ENCODE data around the gene MMP23B. TPM values are rescaled to one million over a fixed set of nuclear protein-coding genes. Genes with fewer than 3 reads are reported as not detected.
"Not testable (repeated sequence)": the region's sequence is repeated elsewhere in the genome, so short reads cannot be mapped to it uniquely, and the experiment has no call there.

Gene MMP23B
- total and polyA plus RNA-seq, 9 donors: 0.88 to 128 (median 67.3) TPM

DNA sequence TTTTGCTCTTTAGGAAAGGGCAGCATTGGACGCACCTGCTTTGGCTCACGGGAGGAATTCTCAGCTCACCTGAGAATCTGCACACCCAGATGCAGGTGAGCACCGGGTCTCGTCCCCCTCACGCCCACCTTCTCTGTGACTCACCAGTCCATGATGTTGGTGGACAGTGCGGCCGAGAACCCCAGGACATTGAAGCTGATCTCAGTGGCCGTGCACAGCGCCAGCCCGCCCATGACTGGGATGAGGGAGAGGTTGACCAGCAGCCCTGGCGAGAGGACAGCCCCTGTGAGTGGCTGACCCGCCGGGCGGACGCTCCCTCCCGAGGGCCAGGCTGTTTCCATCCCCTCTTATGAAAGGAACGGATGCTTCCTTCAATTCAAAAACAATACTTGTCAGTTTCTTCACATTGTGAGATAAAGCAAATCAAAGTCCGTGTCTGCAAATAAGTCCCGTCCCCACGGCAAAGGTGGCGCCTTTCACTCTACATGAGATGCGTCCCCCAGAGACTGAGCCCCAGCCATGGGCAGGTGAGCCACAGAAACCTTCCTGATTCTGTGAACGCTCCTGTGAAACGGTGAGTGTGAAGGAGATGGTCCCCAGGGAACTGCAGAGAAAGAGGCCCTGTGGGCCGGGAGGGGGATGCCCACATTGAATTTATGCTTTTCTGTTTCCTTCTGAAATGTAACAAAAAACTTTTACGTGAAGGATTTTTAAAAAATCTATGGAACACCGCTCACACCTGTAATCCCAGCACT is 39.6 kb downstream of the MMP23B start:
- H3K4me3 ChIP-seq: no peak overlapping the region
- H3K27ac ChIP-seq: no peak overlapping the region
- WGBS, 3 donors: 83 to 91% (median 84%) methylated on average over 27 of the region's 27 CpGs
- no peaks in the 10 kb centered on the region for H3K9me3 ChIP-seq
- H3K36me3 ChIP-seq: no peaks in the 10 kb centered on the region
- H3K4me1 ChIP-seq (ENCODE audit: insufficient read depth): no peaks in the 10 kb centered on the region
- intact Hi-C loops (cut with DNase I): no loop called here
- TF ChIP-seq EP300 (IDR thresholded peaks at IDR 0.05) (no peak), POLR2A (IDR thresholded peaks at IDR 0.05) (no peak), CTCF (IDR thresholded peaks at IDR 0.05) (no peak)
- H3K27me3 ChIP-seq: no peaks in the 10 kb centered on the region
- peak in 2 of 5 donors; percentile 20 to 35 for DNase-seq

GRCh38 chr1:1672181-1672965 is 40.4 kb downstream of the MMP23B start:
- no peak overlapping the region for H3K4me3 ChIP-seq
- DNase-seq: peak in 2 of 5 donors; percentile 12 to 19
- intact Hi-C loops (cut with DNase I): no loop called here
- no peaks in the 10 kb centered on the region for H3K9me3 ChIP-seq
- H3K27ac ChIP-seq: no peak overlapping the region
- no peaks in the 10 kb centered on the region for H3K36me3 ChIP-seq
- WGBS, 3 donors: 92 to 93% (median 92%) methylated on average over 25 of the region's 25 CpGs
- TF ChIP-seq EP300 (IDR thresholded peaks at IDR 0.05): no peak
- no peak for TF ChIP-seq POLR2A (IDR thresholded peaks at IDR 0.05)
- no peak for TF ChIP-seq CTCF (IDR thresholded peaks at IDR 0.05)
- no peaks in the 10 kb centered on the region for H3K4me1 ChIP-seq (ENCODE audit: insufficient read depth)
- H3K27me3 ChIP-seq: no peaks in the 10 kb centered on the region

GRCh38 chr1:1674806-1675205 is 42.8 kb downstream of the MMP23B start:
- intact Hi-C loops (cut with DNase I): not testable (repeated sequence)

GRCh38 chr1:1675218-1675617 is 43.2 kb downstream of the MMP23B start:
- H3K9me3 ChIP-seq; H3K36me3 ChIP-seq; intact Hi-C loops (cut with DNase I); H3K27ac ChIP-seq; H3K4me3 ChIP-seq; H3K27me3 ChIP-seq; H3K4me1 ChIP-seq (ENCODE audit: insufficient read depth): not testable (repeated sequence)
- peak in 1 of 5 donors; percentile 4 for DNase-seq
- 86 to 94% methylated on average over 16 to 17 of the region's 18 CpGs; no CpG with 5 or more reads in 1 of the 3 donors for WGBS, 3 donors

More at GRCh38 chr1:1674806-1675205, 42.8 kb downstream of the MMP23B start:
- not testable (repeated sequence) for H3K27me3 ChIP-seq; H3K4me3 ChIP-seq; H3K36me3 ChIP-seq; H3K27ac ChIP-seq; H3K4me1 ChIP-seq (ENCODE audit: insufficient read depth); H3K9me3 ChIP-seq
- DNase-seq: peak in 1 of 5 donors; percentile 25
- whole genome bisulfite sequencing, 3 donors: 79 to 95% (median 84%) methylated on average over 18 to 21 of the region's 21 CpGs

GRCh38 chr1:1676087-1676486 is 44.1 kb downstream of the MMP23B start:
- intact Hi-C loops (cut with DNase I): not testable (repeated sequence)

More at GRCh38 chr1:1676087-1676486, 44.1 kb downstream of the MMP23B start:
- H3K4me1 ChIP-seq (ENCODE audit: insufficient read depth); H3K9me3 ChIP-seq; H3K4me3 ChIP-seq; H3K36me3 ChIP-seq; H3K27me3 ChIP-seq; H3K27ac ChIP-seq: not testable (repeated sequence)
- peak in 1 of 5 donors; percentile 1 for DNase-seq
- WGBS, 3 donors: 69 to 79% methylated on average over 9 to 12 of the region's 21 CpGs; no CpG with 5 or more reads in 1 of the 3 donors

Data from ovary (tissue), 9 donors.